VCaP (cell line): ENCODE measurements around the gene CYBA.

Experiments
- H3K27ac ChIP-seq: fragments of 450-650 bp; 2 replicates; pipeline ENCODE4 v1.5.1; 2017
- TF ChIP-seq, protein P1 (sequence below): fragments of 450-650 bp; conservative IDR thresholded peaks from 2 replicates; pipeline ENCODE4 v1.5.1; 2017; ENCODE audit warnings: mild to moderate bottlenecking, moderate library complexity

Gene CYBA

DNA sequence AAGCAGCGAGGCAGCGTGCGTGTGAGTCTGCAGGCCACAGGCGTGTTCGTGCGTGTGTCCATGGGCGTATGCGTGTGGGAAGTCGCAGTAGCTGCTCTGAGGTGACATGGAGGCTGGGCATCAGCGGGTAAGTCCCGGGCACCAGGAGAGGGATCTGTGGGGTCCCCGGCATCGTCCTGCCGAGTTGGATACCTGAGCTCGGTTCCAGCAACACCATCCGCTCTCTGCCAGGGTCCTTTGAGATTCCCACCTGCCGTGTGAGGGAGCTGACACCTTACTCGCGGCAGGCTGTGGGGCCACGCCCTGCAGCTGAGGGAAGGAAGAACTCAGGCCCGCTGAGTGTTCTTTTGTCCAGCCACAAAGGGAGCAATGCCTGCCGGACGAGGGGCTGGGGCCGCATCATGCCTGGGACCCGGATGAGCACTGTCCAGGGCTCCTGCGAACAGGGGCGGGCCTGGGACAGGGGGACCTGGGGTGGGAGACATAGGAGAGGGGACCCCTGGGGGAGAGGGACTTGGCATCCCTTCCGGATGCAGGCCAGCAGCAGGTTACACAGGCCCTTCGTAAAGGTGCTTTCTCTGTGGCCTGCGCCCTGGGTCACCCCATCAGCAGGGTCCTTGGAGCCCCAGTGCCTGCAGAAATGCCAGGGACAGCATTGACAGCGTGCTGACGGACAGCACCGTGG is 40.4 kb upstream of the CYBA start:
- TF ChIP-seq, protein P1, sequence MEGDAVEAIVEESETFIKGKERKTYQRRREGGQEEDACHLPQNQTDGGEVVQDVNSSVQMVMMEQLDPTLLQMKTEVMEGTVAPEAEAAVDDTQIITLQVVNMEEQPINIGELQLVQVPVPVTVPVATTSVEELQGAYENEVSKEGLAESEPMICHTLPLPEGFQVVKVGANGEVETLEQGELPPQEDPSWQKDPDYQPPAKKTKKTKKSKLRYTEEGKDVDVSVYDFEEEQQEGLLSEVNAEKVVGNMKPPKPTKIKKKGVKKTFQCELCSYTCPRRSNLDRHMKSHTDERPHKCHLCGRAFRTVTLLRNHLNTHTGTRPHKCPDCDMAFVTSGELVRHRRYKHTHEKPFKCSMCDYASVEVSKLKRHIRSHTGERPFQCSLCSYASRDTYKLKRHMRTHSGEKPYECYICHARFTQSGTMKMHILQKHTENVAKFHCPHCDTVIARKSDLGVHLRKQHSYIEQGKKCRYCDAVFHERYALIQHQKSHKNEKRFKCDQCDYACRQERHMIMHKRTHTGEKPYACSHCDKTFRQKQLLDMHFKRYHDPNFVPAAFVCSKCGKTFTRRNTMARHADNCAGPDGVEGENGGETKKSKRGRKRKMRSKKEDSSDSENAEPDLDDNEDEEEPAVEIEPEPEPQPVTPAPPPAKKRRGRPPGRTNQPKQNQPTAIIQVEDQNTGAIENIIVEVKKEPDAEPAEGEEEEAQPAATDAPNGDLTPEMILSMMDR, result no peak

DNA sequence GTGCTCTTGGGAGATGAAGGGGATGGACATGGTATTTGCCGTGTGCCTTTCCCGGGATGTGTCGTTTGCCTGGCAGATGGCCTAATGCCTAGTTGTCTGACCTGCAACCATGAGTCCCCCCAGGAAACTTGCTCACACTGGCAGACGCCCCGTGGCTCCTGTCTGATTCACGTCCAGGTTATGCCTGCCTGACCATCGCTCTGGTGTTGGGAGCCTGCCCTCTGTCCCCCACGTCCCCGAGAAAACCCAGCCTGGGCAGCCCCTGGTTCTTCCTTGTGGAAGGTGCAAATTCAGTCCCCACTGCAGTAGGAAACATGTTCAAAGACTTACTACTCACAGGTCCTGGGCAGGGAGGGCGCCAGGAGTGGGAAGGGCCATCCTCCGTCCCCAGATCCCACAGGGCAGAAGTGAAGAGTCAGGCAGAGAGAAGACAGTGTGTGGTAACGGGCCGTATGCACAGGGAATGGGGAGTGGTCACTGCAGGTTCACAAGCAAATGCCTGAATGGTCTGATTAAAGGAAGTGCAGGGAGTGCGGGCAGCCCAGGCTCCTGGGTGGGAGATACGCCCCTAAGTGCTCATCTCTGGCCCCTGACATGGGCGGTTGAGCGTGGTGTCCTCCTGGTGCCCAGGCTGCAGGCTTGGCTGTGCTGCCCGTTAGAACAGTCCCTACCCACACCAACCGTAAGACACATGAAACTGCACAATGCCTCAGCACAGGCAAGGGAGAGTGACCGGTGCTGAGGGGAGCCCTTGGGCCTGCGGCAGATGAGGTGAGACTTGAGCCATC is 39.7 kb upstream of the CYBA start:
- H3K27ac ChIP-seq, result no peak overlapping the region
- TF ChIP-seq, protein P1, result no peak

More for the DNA sequence above, 40.4 kb upstream of the CYBA start:
- no peak overlapping the region for H3K27ac ChIP-seq

DNA sequence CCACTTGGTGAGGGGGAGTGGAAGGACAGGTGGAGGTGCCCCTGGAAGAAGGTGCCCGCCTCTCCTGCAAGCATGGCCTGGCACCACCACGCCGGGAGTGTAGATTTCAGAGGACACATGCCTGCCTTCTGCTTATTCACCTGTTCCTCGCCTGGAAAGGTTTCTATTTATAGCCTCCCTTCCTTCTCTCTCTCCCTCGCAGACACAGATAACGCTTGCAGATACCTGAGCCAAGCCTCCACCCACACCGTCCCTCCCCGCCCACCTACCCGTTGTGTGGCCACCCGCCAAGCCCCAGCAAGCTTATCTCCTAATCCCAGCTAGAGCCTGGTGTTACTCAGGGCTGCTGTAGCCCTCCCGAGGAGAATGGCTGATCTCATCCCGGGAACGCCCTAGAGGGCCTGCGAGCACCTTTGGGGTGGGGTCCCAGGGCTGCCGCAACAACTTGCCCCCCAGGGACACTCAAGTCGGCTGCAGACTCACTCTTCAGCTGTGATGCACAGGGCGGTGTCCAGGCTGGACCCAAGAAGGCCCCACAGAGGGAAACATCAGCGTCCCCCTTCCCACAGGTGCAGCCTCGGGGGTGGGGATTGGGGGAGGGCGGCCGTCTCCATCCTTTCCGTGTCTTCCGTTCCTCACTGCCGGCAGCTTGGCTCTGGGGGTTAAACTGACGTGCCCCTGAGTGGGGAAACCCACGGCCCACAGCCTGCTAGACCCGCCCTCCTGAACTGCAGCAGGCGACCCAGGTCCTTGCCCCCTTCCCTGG is 37.3 kb upstream of the CYBA start:
- H3K27ac ChIP-seq, result peak overlapping the region; percentile 37
- TF ChIP-seq, protein P1, result no peak

DNA sequence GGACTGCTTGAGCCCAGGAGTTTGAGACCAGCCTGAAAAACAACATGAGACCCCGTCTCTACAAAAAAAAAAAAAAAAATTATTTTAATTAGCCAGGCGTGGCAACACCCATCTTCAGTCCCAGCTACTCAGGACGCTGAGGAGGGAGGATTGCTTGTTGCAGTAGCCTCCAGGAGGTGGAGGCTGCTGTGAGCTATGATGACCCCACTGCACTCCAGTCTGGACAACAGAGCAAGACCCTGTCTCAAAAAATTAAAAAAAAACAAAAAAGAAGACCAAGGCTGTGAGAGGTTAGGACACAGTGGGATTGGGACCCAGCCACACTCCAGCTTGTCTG is 36.8 kb upstream of the CYBA start:
- peak overlapping the region; percentile 37 for H3K27ac ChIP-seq
- TF ChIP-seq, protein P1, result no peak

DNA sequence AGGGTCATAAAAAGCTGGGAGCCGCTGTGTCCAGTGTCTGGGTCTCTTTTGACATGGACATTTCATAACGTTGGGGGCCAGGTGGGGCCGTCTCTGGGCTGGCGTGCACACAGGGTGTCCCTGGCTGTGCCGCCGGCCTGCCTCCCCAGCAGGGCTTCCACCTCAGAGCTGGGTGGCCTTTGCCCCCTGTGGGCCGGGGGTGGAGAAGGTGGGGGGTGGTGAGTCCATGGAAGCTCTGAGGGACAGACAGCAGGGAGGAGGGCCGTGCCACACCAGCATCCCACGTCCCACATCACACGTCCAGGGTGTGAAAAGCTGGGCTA is 36.4 kb upstream of the CYBA start:
- no peak overlapping the region for H3K27ac ChIP-seq
- TF ChIP-seq, protein P1, result no peak

DNA sequence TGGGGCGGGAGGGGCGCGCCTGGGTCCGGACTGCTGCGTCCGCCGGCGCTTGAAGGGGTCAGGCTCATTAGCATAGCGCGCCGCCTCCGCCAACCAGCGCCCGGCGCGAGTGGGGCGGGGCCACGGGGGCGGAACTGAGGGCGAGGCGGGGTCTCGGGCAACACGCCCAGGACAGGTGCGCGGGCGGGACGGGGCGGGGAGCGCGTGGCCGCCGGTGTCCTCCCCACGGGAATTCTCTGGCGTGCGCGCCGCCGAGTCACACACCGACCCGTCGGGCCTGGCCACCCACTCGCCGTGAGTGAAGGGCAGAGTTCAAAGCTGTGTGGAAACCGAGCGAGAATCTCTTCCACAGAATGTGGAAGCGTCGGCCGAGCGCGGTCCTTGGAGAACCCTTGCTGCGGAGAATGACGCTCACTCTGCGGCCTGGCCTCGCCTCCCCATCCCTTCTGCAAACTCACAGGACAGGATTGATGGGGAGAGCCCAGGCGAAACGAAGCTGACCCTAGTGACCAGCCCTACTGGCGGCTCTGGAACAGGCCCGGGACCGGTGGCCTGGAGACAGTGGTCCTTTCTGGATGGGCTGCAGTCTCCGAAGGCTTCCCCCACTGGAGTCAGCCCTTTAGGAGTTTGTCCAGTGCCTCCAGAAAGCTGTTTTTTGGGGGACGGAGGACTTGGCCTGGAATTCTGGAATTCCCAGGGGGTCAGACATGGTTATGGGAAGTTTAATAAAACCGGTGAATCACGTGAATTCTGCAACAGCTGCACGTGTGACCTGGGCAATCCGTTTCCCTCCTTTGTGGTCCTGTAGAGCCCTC is 35.8 kb upstream of the CYBA start, which contains the start of gene SNAI3:
Gene SNAI3, minus strand, starts transcription at position 69 of the 815 bp plus-strand sequence. CDS start 101 bp downstream, outside the sequence.
- no peak within 1 kb of the TSS; the same call in 1 of the 2 replicates for H3K27ac ChIP-seq
- TF ChIP-seq, protein P1, result no peak
